Myocyte (in vitro differentiated cells): Measurements from ENCODE around the gene APOBEC3B. TPM values are rescaled to one million over a fixed set of nuclear protein-coding genes. Genes with fewer than 3 reads are reported as not detected.
"Not testable (repeated sequence)": the region's sequence is repeated elsewhere in the genome, so short reads cannot be mapped to it uniquely, and the experiment has no call there.

Source experiments
- DNase-seq: peaks from one replicate; pipeline ENCODE4 v3.0.0-alpha.2; 2012; ENCODE audit warnings: low read depth
- polyA plus RNA-seq: library from polyadenylated mRNA; unstranded; fragments of >200 nt; gene quantifications from one replicate; pipeline ENCODE4 v1.2.1, GENCODE V29; 2012; ENCODE audit warnings: missing spikeins
- total RNA-seq: library from RNA; depleted of rRNA; stranded (reverse); fragments of >200 nt; gene quantifications from 2 replicates; pipeline ENCODE4 v1.2.3, GENCODE V29; 2014

APOBEC3B gene
- 0.21 and 0.24 TPM in 2 replicates for total RNA-seq
- 0.18 TPM for polyA plus RNA-seq

- DNase-seq: peak; percentile 92
Measured at GRCh38 chr22:38981992-38982927, at the start of gene APOBEC3B. Gene APOBEC3B (plus strand): TSS chr22:38982347. CDS start chr22:38982454, 107 bp downstream.

- peak; percentile 40 for DNase-seq
Measured at GRCh38 chr22:38935023-38935422, 47.1 kb upstream of the APOBEC3B start.

GRCh38 chr22:38935616-38936015, 46.5 kb upstream of the APOBEC3B start:
- DNase-seq: no peak

GRCh38 chr22:38936562-38936961, 45.6 kb upstream of the APOBEC3B start:
- DNase-seq: no peak

GRCh38 chr22:38937036-38937435, 45.1 kb upstream of the APOBEC3B start:
- DNase-seq: no peak

- DNase-seq: no peak
Measured at GRCh38 chr22:38937541-38937940, 44.6 kb upstream of the APOBEC3B start.

GRCh38 chr22:38938221-38938620, 43.9 kb upstream of the APOBEC3B start:
- DNase-seq: no peak

GRCh38 chr22:38938925-38939324, 43.2 kb upstream of the APOBEC3B start:
- DNase-seq: no peak

GRCh38 chr22:38940811-38941384, 41.2 kb upstream of the APOBEC3B start:
- DNase-seq: no peak

GRCh38 chr22:38941488-38941987, 40.6 kb upstream of the APOBEC3B start:
- DNase-seq: no peak

- DNase-seq: no peak
Measured at GRCh38 chr22:38942702-38943101, 39.4 kb upstream of the APOBEC3B start.

GRCh38 chr22:38943201-38943600, 38.9 kb upstream of the APOBEC3B start:
- DNase-seq: no peak

GRCh38 chr22:38943882-38944281, 38.3 kb upstream of the APOBEC3B start:
- DNase-seq: no peak

GRCh38 chr22:38944653-38945052, 37.5 kb upstream of the APOBEC3B start:
- no peak for DNase-seq

GRCh38 chr22:38945706-38946338, 36.3 kb upstream of the APOBEC3B start:
- DNase-seq: not testable (repeated sequence)

GRCh38 chr22:38946771-38947170, 35.4 kb upstream of the APOBEC3B start:
- DNase-seq: no peak

- no peak for DNase-seq
Measured at GRCh38 chr22:38947321-38948140, 34.6 kb upstream of the APOBEC3B start.

GRCh38 chr22:38948181-38948940, 33.8 kb upstream of the APOBEC3B start:
- no peak for DNase-seq

GRCh38 chr22:38949889-38950405, 32.2 kb upstream of the APOBEC3B start:
- DNase-seq: no peak
